ENCODE results near the gene SMAP1.
"Not testable (repeated sequence)": the region's sequence is repeated elsewhere in the genome, so short reads cannot be mapped to it uniquely, and the experiment has no call there.

Gene SMAP1

DNA sequence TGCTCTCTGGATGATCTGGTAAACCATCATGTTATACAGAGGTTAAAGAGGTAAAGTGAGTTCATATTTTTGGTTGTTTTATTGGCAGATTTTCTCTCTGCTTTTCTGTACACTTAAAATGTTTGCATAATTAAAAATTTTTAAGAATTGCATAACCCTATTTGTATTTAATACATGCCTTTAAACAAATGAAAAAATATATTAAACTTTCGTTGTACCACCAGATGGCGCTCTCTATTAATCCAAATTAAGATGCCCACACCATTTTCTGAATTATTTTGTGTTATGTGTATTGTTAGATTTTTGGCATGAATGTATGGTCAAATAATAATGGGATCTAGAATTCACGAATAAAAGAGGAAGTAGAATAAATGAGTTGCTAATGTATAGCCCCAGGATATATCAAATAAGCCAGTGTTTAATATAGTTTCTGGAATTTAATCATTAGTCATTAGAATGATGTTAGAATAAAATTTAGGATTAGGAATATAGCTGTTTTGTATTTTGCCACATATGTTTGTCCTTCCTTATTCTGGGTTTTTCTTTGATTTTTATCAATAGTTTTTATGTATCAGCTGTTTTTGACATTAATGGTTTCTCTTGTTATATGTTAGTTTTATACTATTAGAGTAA lies 38.9 kb downstream of the SMAP1 start:
- no peaks in the 10 kb centered on the region for H3K9me3 Mint-ChIP-seq
- H3K27ac Mint-ChIP-seq, result no peak overlapping the region
- H3K4me3 Mint-ChIP-seq, result no peak overlapping the region
- peaks cover 44% of the 10 kb centered on the region for H3K4me1 Mint-ChIP-seq (ENCODE audit: low read depth)
- no peaks in the 10 kb centered on the region for H3K27me3 Mint-ChIP-seq
- no peaks in the 10 kb centered on the region for H3K36me3 Mint-ChIP-seq (ENCODE audit: low read depth)

DNA sequence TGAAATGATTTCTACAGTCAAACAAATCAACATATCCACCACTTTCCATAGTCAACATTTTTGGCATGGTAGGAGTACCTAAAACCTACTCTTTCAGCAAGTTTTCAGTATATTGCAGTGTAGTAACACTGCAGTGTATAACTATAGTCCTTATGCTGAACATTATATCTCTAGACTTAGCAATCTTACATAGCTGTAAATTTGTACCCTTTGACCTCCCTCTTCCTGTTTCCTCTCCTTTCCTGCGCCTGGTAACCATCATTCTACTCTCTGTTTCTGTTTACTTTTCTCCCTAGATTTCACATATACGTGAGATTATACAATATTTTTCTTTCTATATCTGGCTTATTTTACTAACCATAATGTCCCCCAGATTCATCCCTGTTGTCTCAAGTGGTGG lies 40.2 kb downstream of the SMAP1 start:
- Mint-ChIP-seq H3K27ac (no peak overlapping the region), H3K4me1 (ENCODE audit: low read depth) (peaks cover 48% of the 10 kb centered on the region), H3K36me3 (ENCODE audit: low read depth) (no peaks in the 10 kb centered on the region), H3K4me3 (no peak overlapping the region), H3K9me3 (no peaks in the 10 kb centered on the region), H3K27me3 (no peaks in the 10 kb centered on the region)

DNA sequence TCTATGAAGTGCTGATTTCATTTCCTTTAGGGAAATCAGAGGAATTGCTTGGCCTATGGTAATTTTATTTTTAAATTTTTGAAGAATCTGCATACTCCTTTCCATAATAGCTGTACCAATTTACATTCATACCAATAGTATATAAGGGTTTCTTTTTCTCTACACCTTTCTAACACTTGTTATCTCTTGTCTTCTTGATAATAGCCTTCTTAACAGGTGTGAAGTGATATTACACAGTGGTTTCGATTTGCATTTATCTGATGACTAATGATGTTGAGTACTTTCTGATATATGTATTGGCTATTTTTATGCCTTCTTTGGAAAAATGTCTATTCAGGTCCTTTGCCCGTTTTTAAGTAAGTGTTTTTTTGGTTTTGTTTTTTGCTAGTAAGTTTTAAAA lies 40.8 kb downstream of the SMAP1 start:
- peaks cover 52% of the 10 kb centered on the region for H3K4me1 Mint-ChIP-seq (ENCODE audit: low read depth)
- H3K4me3 Mint-ChIP-seq, result no peak overlapping the region
- H3K27ac Mint-ChIP-seq, result no peak overlapping the region
- peaks cover under 1% of the 10 kb centered on the region for H3K9me3 Mint-ChIP-seq
- no peaks in the 10 kb centered on the region for H3K27me3 Mint-ChIP-seq
- peaks cover 2% of the 10 kb centered on the region for H3K36me3 Mint-ChIP-seq (ENCODE audit: low read depth)

DNA sequence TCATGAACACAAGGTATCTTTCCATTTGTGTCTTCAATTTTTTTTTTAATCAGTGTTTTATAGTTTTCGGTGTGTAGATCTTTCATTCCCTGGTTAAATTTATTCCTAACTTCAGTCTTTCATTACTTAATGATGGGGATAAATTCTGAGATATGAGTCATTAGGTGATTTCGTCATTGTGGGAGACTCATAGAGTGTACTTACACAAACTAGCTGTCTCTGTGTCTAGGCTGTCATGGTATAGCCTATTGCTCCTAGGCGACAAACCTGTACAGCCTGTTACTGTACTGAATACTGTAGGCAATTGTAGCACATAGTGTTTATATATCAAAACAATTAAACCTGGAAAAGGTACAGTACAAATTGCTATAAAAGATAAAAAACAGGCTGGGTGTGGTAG lies 42.1 kb downstream of the SMAP1 start:
- Mint-ChIP-seq H3K4me1 (ENCODE audit: low read depth) (peaks cover 48% of the 10 kb centered on the region), H3K27me3 (no peaks in the 10 kb centered on the region), H3K36me3 (ENCODE audit: low read depth) (peaks cover 11% of the 10 kb centered on the region), H3K4me3 (no peak overlapping the region), H3K27ac (no peak overlapping the region), H3K9me3 (peaks cover 9% of the 10 kb centered on the region)

DNA sequence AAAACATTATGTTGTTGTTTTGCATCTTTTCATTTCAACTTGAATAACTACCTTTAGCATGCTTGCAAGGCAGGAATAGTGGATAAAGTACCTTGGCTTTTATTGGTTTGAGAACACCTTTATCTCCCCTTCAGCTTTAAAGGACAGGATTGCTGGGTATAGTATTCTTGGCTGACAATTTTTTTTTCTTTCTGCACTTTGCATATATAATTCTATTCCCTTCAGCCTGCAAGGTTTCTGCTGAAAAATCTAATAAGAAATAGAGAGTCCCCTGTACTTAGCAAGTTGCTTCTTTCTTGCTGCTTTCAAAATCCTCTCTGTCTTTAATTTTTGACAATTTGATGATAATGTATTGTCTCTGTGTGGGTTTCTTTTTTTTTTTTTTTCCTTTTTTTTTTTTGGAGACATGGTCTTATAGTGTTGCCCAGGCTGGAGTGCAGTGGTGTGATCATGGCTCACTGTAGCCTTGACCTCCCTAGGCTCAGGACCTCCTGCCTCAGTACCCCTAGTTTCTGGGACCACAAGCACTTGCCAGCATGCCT lies 47.1 kb downstream of the SMAP1 start:
- peaks cover 13% of the 10 kb centered on the region for H3K9me3 Mint-ChIP-seq
- no peak overlapping the region for H3K27ac Mint-ChIP-seq
- peaks cover 23% of the 10 kb centered on the region for H3K36me3 Mint-ChIP-seq (ENCODE audit: low read depth)
- no peak overlapping the region for H3K4me3 Mint-ChIP-seq
- peaks cover 45% of the 10 kb centered on the region for H3K4me1 Mint-ChIP-seq (ENCODE audit: low read depth)
- no peaks in the 10 kb centered on the region for H3K27me3 Mint-ChIP-seq

DNA sequence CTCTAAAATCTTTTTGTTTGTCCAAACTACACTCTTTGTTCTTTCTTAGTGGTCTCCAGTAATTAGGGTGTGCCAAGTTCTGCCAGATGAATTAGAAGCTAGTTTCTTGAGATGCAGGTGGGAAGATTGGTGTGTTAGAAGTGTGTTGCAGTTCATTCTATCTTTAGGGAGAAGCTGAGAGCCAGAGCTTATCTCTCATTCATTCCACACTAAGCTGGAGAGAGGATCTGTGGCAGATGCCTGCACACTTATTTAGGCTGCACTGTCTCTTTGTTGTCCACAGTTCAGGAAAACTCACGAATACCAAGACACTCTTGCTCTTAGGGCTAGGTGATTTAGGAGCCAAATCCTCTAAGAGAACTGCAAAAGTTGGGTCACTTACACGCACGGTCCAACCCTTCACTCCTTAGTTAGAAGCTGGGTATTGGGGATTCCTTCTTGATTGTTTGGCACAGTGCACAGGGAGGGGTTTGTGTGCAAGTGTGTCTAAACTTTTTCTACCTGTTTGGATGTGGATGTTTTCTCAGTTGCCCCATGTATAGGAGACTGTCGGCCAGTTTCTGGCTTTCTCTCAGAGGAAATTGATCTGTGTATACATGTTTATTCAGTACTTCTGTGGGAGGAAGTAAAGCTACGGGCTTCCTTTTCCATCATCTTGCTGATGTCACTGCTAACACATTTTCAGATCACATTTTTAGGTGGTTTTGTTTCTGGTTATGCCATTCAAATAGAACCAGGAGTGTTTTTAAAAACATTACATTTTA lies 49.5 kb downstream of the SMAP1 start:
- H3K27ac Mint-ChIP-seq, result peak overlapping the region; percentile 33
- no peak overlapping the region for H3K4me3 Mint-ChIP-seq
- H3K27me3 Mint-ChIP-seq, result no peaks in the 10 kb centered on the region
- H3K4me1 Mint-ChIP-seq (ENCODE audit: low read depth), result peaks cover 44% of the 10 kb centered on the region
- H3K36me3 Mint-ChIP-seq (ENCODE audit: low read depth), result peaks cover 23% of the 10 kb centered on the region
- peaks cover 13% of the 10 kb centered on the region for H3K9me3 Mint-ChIP-seq

DNA sequence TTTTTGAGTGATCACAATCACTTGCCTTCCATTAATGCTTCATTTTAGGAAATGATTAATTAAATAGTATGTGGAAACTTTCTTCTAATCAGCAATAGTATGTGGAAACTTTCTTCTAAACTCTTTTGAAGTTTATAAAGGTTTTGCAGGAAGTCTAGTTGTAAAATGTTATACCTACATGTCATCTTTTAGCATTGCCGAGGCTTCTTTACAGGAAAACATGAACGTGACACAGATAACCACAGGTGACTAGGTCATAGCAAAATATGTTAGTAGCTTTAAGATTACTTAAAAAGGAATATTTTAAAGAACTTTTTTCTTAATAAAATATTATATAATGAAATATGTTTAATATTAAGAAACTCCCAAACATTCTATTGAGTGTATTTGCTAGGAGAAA lies 56.8 kb downstream of the SMAP1 start:
- Mint-ChIP-seq H3K4me3 (peak overlapping the region; percentile 17), H3K27ac (peak overlapping the region; percentile 58), H3K4me1 (ENCODE audit: low read depth) (peaks cover 31% of the 10 kb centered on the region), H3K9me3 (no peaks in the 10 kb centered on the region), H3K27me3 (no peaks in the 10 kb centered on the region), H3K36me3 (ENCODE audit: low read depth) (no peaks in the 10 kb centered on the region)

DNA sequence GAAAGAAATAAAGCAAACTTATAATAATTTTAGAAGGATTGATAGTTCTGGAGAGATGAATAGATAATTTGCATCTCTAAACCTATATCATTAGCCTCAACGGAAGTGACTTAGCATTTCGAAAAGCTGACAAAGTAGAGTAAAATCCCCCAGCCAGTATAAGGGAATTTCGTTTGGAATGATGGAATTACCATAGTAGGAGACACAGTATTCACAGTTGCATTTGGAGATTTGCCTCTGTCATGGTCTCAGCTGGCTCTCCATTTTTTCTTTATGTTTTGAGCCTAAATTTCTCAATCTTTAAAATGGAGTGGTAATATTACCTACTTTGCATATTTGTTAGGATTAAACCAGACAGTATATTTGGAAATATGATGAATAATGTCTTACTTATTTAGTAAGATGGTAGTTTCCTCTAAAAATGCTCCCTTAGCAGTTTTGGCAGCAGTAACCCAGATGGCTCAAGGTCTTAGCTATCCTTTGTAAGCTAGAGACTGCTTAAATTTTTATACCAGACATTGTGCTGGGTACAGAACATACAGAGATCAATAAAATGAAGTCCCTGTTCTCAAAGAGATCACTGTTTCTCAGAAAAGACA lies 58.2 kb downstream of the SMAP1 start:
- H3K4me1 Mint-ChIP-seq (ENCODE audit: low read depth), result peaks cover 33% of the 10 kb centered on the region

DNA sequence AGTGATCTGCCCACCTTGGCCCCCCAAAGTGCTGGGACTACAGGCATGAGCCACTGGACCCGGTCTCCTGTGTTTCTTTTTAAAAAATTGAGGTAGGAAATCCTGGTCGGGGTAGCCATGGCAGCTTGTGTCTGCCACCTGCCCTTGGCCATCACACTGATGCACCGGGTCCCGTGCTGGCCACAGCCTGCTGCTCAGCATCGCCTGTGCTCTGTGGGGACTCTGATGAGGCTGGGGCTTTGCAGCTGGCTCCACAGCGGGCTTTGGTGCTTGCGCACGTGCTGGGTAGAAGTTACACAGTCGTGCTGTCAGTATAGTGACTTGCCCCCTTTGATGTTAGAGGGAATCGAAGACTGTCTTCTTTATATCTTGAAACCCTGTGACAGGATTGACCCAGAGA lies 66.7 kb downstream of the SMAP1 start:
- no peak overlapping the region for H3K27ac Mint-ChIP-seq
- no peaks in the 10 kb centered on the region for H3K27me3 Mint-ChIP-seq
- H3K4me3 Mint-ChIP-seq, result no peak overlapping the region
- no peaks in the 10 kb centered on the region for H3K9me3 Mint-ChIP-seq
- peaks cover 47% of the 10 kb centered on the region for H3K36me3 Mint-ChIP-seq (ENCODE audit: low read depth)
- H3K4me1 Mint-ChIP-seq (ENCODE audit: low read depth), result peaks cover 33% of the 10 kb centered on the region

More for the DNA sequence above, 58.2 kb downstream of the SMAP1 start:
- H3K36me3 Mint-ChIP-seq (ENCODE audit: low read depth), result no peaks in the 10 kb centered on the region
- H3K4me3 Mint-ChIP-seq, result no peak overlapping the region
- H3K9me3 Mint-ChIP-seq, result no peaks in the 10 kb centered on the region
- no peak overlapping the region for H3K27ac Mint-ChIP-seq
- H3K27me3 Mint-ChIP-seq, result no peaks in the 10 kb centered on the region

DNA sequence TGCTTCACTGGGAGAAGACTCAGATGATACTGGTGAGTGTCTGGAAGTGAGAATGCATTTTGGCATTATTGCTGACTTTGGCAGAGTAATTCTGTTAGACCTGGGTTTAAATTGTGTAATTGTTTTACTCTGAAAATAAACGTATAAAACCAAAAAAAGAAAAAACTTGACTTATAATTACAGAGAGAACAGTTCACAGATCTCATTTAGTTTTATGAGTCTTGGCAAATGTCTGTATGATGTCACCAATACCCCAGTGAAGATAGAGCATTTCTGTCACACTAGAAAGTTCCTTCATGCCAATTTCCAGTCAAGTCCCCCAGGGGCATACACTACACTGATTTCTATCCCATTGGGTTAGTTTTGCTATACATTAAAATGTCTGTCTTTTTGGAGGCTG lies 67.3 kb downstream of the SMAP1 start:
- Mint-ChIP-seq H3K9me3 (no peaks in the 10 kb centered on the region), H3K36me3 (ENCODE audit: low read depth) (peaks cover 53% of the 10 kb centered on the region)

DNA sequence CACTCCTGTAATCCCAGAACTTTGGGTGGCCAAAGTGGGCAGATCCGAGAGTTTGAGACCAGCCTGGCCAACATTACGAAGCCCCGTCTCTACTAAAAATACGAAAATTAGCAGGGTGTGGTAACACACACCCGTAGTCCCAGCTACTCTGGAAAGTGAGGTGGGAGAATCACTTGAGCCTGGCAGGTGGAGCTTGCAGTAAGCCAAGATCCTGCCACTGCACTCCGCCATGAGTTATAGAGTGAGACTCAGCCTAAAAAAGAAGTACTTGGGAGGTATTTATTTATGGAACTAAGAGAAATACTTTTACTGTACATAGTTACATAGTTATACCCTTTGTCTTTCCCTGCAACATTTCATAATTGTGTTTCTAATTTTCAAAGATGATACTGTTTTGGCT lies 67.8 kb downstream of the SMAP1 start:
- peaks cover 59% of the 10 kb centered on the region for H3K36me3 Mint-ChIP-seq (ENCODE audit: low read depth)
- H3K4me1 Mint-ChIP-seq (ENCODE audit: low read depth), result peaks cover 31% of the 10 kb centered on the region
- H3K4me3 Mint-ChIP-seq, result no peak overlapping the region
- no peak overlapping the region for H3K27ac Mint-ChIP-seq
- H3K9me3 Mint-ChIP-seq, result peaks cover 3% of the 10 kb centered on the region
- H3K27me3 Mint-ChIP-seq, result no peaks in the 10 kb centered on the region

More for the DNA sequence above, 67.3 kb downstream of the SMAP1 start:
- H3K4me3 Mint-ChIP-seq, result no peak overlapping the region
- H3K27me3 Mint-ChIP-seq, result no peaks in the 10 kb centered on the region
- no peak overlapping the region for H3K27ac Mint-ChIP-seq
- H3K4me1 Mint-ChIP-seq (ENCODE audit: low read depth), result peaks cover 27% of the 10 kb centered on the region

DNA sequence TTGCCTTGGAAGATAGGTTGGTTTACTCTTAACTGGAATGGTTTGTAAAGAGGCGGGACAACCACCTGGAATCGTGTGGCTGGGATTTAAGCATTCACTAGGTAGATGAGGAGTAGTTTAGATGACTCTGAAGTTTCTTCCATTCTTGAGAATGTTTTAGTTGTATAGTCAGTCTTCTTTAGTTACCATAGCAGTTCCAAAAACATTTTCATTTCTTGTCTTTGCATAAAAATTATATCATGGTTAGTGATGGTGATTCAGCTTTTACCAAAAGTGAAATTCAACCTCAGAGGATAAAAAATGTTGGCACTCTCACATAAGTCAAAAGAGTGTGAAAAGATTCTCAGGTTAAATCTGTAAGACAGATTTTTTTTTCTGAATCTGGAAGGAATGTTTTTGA lies 70.3 kb downstream of the SMAP1 start:
- H3K4me3 Mint-ChIP-seq, result no peak overlapping the region
- H3K9me3 Mint-ChIP-seq, result peaks cover 12% of the 10 kb centered on the region
- no peaks in the 10 kb centered on the region for H3K27me3 Mint-ChIP-seq
- H3K27ac Mint-ChIP-seq, result no peak overlapping the region
- peaks cover 40% of the 10 kb centered on the region for H3K4me1 Mint-ChIP-seq (ENCODE audit: low read depth)
- H3K36me3 Mint-ChIP-seq (ENCODE audit: low read depth), result peaks cover 77% of the 10 kb centered on the region

DNA sequence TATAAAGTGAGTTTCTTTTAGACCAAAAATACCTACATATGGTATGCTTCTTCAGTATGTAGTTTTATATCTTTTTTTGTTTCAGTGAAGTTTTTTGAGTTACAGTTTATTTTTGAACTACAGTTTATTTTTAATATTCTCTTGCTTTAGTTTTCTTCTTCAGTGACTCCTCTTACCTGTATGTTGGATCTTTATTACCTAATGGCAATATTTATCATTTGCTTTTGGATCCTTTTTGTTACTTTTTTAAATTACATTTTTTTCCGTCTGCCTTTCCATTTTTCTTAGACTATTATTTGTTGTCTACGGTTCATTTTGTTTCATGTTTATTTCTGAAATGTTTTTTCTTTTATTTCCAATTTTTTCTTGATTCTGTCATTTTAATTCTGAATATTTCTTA lies 71.9 kb downstream of the SMAP1 start:
- Mint-ChIP-seq H3K36me3 (ENCODE audit: low read depth) (peaks cover 74% of the 10 kb centered on the region), H3K27ac (no peak overlapping the region), H3K4me1 (ENCODE audit: low read depth) (peaks cover 37% of the 10 kb centered on the region), H3K9me3 (peaks cover 14% of the 10 kb centered on the region), H3K27me3 (no peaks in the 10 kb centered on the region), H3K4me3 (no peak overlapping the region)

DNA sequence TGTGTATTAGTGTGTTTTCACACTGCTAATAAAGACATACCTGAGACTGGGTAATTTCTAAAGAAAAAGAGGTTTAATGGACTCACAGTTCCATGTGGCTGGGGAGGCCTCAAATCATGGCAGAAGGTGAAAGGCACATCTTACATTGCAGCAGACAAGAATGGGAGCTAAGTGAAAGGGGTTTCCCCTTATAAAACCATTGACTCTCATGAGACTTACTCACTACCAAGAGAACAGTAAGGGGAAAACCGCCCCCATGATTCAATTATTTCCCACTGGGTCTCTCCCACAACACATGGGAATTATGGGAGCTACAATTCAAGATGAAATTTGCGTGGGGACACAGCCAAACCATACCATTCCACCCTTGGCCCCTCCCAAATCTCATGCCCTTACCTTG lies 73.1 kb downstream of the SMAP1 start:
- Mint-ChIP-seq H3K9me3 (peaks cover 14% of the 10 kb centered on the region), H3K36me3 (ENCODE audit: low read depth) (peaks cover 67% of the 10 kb centered on the region), H3K4me1 (ENCODE audit: low read depth) (peaks cover 37% of the 10 kb centered on the region)
- not testable (repeated sequence) for H3K27ac Mint-ChIP-seq, H3K27me3 Mint-ChIP-seq, H3K4me3 Mint-ChIP-seq

DNA sequence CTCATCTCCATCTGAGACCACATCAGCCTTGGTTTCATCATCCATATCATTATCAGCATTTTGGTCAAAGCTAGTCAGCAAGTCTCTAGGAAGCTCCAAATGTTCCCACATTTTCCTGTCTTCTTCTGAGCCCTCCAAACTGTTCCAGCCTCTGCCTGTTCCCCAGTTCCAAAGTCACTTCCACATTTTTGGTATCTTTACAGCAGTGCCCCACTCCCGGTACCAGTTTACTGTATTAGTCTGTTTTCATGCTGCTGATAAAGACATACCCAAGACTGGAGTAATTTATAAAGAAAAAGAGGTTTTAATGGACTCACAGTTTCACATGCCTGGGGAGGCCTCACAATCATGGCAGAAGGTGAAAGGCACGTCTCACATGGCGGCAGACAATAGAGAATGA lies 74.8 kb downstream of the SMAP1 start:
- Mint-ChIP-seq H3K9me3 (peaks cover 14% of the 10 kb centered on the region), H3K4me1 (ENCODE audit: low read depth) (peaks cover 40% of the 10 kb centered on the region), H3K36me3 (ENCODE audit: low read depth) (peaks cover 64% of the 10 kb centered on the region)
- not testable (repeated sequence) for H3K27ac Mint-ChIP-seq, H3K27me3 Mint-ChIP-seq, H3K4me3 Mint-ChIP-seq
